SH-SY5Y (cell line): ENCODE measurements around the gene C6orf132.

Experiments used
- GATA2 ChIP-seq: IDR thresholded peaks from 2 replicates; pipeline ENCODE4 v1.6.1; 2011; ENCODE audit warnings: mild to moderate bottlenecking, low read depth, low read length
- GATA3 ChIP-seq: IDR thresholded peaks from 2 replicates; pipeline ENCODE4 v1.6.1; 2011; ENCODE audit warnings: low read depth, mild to moderate bottlenecking, low read length, moderate library complexity

GRCh38 chr6:42158631-42159030 lies 16.2 kb upstream of the C6orf132 start:
- TF ChIP-seq GATA2 (no peak), GATA3 (no peak)
